HCEC 1CT (cell line): Measurements from ENCODE around the gene C17orf107.

ENCODE experiments used
- DNase-seq: peaks from one replicate; pipeline ENCODE4 v3.0.0-alpha.2; 2017

C17orf107 gene

DNA sequence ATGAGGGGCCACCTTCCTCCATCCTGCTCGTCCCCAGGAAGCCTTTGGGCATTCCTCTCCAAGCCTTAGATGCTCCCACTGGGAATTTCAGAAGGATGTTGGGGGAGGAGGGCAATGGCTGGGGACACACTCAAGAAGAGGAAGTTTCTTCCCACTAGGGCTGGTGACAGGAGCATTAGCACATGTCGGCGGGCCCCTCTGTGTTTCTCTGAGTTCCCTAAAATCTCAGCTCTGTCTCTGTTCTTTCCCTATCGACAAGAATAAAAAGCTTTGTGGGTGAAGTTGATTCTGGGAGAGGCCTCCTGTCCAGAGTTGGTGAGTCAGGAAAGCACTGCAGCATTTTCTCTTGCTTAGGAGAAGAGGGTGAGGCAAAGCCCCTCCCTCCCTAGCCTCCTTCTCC lies 19.7 kb upstream of the C17orf107 start:
- no peak for DNase-seq

DNA sequence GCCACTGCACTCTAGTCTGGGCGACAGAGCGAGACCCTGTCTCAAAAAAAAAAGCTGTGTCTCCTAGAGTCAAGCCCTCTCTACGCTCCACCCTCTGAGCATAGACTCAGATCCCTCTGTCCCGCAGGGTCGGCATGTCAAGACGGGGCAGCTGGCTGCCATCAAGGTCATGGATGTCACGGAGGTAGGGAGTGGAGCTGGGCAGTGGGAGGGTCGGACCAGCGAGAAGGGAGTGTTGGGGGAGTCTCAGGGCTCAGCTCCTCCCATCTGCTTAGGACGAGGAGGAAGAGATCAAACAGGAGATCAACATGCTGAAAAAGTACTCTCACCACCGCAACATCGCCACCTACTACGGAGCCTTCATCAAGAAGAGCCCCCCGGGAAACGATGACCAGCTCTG lies 18.5 kb upstream of the C17orf107 start:
- DNase-seq = no peak

DNA sequence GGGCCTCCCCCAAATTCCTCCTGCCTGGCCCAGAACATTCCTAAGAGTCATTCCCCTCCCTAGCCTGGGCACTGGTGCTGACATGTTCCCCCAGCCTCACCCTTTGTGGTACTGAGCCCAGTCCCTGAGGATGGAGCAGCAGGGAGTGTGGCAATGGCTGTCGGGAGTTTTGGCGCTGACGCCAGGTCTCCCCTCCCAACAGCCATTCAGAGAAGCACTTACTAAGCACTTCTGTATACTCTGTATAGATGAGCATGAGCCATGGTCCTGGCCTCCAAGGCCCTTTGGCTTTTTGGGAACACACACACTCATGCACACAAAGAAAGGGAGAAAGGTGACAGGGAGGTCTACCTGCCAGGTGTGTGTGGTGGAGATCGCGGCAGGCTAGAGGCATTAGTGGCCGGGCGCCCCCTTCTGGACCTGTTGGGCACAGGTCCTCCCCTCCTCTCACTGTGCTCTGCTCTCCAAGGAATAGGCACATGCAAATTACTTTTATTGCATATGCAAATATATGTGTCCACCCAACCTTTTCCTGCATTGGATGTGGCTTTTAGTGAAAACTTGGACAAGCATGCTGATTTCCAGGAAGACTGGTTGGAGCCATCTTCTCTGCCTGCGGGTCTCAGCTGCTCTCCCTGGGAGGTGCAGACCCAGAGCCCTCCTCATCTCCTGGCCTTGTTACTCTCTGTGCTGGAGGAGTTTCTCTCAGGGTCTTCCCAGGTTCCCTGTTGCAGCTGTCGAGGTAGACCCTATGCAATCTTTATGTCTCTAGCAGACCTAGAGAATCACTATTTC lies 17.4 kb upstream of the C17orf107 start:
- no peak for DNase-seq

DNA sequence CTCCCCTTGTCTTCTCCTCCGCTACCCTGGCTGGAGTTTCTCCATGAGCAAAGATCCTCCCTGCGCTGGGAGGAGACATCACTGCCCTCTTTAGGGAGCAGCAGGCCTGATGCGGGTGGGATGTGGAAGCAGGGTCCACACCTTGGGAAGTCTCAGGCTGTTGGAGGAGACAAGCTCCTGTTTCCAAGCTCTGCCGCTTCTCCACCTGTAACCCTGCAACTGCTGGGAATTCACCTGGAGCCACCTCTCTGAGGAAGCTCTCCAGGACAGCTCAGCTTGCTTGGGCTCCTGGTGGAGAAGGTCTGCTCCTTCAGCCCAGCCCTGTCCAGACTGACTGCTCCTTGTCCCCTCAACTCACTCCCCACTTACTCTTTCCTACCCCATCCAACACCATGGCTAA lies 14.8 kb upstream of the C17orf107 start:
- no peak for DNase-seq

DNA sequence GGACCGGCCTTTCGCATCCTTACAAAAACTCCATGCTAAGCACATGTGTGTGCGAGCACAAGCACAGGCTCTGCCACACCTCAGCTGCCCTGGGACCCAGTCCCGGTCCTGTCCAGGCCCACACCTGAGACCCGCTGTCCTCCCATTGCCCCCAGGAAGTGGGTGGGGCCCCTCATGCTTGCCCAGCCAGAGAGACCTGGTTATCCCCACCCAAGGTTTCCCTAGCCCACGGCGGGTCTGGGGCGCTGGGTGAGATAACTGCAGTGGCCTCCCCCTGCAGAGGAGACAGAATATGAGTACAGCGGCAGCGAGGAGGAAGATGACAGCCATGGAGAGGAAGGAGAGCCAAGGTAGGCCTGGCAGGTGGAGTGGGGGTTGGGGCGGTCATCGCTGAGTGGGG lies 12.5 kb upstream of the C17orf107 start:
- DNase-seq = no peak

DNA sequence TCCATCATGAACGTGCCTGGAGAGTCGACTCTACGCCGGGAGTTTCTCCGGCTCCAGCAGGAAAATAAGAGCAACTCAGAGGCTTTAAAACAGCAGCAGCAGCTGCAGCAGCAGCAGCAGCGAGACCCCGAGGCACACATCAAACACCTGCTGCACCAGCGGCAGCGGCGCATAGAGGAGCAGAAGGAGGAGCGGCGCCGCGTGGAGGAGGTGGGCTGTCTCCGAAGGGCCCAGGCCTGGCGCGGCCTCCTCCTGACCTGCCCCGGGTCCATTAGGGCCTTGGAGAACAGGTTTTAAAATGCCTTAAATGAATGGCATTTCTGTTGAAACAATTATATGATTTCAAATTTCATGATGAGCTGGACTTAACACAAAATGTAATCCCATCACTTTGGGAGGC lies 11.8 kb upstream of the C17orf107 start:
- no peak for DNase-seq

DNA sequence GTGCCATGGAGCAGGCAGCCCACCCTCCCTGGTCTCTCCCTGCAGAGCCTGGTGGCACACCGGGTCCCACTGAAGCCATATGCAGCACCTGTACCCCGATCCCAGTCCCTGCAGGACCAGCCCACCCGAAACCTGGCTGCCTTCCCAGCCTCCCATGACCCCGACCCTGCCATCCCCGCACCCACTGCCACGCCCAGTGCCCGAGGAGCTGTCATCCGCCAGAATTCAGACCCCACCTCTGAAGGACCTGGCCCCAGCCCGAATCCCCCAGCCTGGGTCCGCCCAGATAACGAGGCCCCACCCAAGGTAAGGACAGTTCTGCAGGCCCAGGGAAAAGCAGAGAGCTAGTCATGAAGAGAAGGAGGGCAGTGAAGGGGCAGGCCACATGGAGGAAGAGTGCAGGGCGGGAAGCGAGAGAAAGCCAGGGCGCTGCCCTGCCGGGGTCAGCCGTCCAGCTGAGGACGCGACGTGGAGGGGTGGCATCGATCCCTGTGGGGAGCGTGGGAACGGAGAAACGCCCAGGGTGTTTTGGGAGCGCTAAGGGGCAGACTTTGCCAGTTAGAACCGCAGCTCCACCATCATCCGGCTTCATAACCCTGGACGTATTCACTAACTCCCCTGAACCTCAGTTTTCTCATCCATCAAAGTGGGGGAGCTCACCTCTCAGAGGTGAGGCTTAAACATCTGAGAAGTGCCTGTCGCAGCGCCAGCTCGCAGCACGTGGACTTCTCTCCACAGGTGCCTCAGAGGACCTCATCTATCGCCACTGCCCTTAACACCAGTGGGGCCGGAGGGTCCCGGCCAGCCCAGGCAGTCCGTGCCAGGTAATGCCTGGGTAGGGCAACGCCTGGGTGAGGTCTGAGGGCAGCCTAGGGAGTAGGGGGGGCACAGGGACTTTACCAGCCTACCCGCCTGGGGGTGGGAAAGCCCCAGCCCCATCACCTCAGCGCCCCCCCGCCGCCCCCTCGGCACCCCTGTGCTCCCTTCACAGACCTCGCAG lies 7.6 kb upstream of the C17orf107 start:
- DNase-seq = no peak

DNA sequence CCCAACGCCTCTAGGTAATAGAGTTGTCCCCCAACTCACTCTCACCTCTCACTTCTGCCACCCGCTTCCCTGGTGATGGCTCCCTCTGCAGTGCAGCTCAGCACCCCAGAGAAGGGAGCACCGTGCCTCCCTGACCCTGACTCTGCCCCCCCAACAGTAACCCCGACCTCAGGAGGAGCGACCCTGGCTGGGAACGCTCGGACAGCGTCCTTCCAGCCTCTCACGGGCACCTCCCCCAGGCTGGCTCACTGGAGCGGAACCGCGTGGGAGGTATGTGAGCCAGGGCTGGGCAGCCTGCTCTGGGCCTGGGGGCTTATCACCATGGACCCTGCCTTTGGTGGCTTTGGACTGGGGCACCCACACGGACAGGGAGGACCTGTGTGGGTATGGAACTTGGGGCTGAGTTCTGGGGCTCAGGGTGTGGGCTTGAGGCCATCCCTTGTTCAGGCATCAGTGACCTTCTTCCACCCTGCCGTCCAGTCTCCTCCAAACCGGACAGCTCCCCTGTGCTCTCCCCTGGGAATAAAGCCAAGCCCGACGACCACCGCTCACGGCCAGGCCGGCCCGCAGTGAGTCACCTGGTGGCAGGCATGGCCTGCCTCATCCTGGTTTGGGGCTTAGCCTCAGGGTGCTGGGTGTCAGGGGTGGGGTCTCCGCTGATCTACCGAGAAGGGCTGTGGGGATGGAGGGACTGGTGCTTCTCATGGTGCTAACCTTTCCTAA lies 6.7 kb upstream of the C17orf107 start:
- DNase-seq = no peak

DNA sequence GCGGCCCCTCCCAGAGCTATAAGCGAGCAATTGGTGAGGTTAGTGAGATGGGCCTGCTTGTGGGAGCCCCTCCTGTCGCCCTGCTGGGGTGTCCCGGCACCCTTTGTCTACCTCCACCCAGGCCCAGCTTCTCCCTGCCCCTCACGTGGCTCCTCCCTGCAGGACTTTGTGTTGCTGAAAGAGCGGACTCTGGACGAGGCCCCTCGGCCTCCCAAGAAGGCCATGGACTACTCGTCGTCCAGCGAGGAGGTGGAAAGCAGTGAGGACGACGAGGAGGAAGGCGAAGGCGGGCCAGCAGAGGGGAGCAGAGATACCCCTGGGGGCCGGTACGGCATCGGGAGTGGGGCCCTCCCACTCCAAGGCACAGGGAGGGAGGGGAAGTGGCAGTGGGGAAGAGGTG lies 6.1 kb upstream of the C17orf107 start:
- DNase-seq = no peak

DNA sequence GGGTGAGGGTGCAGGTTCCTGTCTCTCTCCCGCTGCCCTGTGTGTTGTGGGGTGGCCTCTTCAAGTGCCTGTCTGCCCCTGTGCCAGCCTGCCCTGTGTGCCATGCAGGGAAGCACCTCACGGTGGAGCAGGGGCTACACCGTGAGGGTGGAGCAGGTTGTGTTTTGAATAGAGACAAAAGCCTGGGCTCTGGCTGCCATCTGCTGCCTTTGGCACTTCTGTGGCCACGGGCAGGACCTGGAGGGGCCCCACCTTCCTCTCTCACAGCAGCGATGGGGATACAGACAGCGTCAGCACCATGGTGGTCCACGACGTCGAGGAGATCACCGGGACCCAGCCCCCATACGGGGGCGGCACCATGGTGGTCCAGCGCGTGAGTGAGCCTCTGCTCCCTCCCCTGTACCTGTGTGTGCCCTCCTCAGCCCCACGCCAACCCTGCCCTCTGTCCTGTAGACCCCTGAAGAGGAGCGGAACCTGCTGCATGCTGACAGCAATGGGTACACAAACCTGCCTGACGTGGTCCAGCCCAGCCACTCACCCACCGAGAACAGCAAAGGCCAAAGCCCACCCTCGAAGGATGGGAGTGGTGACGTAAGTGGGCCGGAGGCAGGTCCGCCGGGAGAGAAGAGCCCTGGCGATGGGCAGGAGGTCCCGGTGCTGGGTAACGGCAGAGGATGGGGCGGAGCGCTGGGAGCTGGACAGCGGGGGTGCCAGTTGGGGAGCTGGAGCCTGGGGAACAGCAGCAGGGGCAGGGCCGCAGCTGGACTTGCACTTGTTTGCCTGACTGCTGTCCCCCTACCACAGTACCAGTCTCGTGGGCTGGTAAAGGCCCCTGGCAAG lies 5.4 kb upstream of the C17orf107 start:
- DNase-seq = no peak

DNA sequence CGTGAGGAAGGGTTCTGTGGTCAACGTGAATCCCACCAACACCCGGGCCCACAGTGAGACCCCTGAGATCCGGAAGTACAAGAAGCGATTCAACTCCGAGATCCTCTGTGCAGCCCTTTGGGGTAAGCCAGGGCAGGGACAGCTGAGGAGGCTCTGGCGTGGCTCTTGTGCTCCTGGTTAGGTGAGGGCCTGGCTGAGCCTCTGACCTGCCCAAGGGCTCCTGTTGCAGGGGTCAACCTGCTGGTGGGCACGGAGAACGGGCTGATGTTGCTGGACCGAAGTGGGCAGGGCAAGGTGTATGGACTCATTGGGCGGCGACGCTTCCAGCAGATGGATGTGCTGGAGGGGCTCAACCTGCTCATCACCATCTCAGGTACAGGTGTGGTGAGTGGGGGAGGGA lies 4.2 kb upstream of the C17orf107 start:
- no peak for DNase-seq

DNA sequence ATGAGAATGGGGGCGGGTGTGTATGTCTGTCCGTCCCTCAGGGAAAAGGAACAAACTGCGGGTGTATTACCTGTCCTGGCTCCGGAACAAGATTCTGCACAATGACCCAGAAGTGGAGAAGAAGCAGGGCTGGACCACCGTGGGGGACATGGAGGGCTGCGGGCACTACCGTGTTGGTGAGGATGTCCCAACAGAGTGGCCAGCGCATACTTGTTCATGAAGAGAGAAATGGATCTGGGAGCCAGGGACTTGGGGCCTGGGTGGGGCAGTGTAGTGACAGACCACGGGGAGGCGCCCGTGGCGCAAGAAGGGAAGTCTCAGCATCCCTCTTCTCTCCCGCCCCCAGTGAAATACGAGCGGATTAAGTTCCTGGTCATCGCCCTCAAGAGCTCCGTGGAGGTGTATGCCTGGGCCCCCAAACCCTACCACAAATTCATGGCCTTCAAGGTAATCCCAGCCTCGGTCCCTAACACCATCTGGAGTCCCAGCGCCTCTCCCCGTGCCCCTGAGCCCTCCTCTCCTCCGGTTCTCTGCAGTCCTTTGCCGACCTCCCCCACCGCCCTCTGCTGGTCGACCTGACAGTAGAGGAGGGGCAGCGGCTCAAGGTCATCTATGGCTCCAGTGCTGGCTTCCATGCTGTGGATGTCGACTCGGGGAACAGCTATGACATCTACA lies 3.5 kb upstream of the C17orf107 start:
- DNase-seq = no peak

DNA sequence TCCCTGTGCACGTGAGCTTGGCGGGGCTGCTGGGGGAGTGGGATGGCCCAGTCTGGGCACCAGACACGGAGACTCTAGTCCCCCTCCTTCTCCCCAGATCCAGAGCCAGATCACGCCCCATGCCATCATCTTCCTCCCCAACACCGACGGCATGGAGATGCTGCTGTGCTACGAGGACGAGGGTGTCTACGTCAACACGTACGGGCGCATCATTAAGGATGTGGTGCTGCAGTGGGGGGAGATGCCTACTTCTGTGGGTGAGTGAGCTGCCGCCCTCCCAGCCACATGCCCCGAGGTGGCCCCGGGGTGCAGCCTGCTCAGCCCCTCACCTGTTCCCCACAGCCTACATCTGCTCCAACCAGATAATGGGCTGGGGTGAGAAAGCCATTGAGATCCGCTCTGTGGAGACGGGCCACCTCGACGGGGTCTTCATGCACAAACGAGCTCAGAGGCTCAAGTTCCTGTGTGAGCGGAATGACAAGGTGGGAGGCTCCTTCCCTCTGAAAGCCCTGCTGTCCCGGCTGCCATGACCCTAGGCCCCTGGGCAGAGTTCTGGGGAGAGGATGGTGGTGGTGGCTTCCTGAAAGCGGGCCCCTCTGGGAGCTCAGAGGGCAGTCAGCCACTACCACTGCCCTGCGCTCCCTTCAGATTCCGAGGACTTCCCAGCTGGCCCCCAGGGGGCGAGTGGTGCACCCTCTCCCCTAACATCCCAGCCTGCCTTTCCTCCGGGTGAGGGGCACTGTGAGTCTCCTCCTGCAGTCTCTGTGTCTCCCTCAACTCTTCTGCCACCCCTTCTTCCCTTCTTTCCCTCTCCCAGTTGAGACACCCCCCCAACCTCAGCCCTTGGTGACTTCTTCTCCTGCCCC lies 2.8 kb upstream of the C17orf107 start:
- DNase-seq = no peak

DNA sequence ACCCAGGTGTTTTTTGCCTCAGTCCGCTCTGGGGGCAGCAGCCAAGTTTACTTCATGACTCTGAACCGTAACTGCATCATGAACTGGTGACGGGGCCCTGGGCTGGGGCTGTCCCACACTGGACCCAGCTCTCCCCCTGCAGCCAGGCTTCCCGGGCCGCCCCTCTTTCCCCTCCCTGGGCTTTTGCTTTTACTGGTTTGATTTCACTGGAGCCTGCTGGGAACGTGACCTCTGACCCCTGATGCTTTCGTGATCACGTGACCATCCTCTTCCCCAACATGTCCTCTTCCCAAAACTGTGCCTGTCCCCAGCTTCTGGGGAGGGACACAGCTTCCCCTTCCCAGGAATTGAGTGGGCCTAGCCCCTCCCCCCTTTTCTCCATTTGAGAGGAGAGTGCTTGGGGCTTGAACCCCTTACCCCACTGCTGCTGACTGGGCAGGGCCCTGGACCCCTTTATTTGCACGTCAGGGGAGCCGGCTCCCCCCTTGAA lies 2.1 kb upstream of the C17orf107 start:
- no peak for DNase-seq

DNA sequence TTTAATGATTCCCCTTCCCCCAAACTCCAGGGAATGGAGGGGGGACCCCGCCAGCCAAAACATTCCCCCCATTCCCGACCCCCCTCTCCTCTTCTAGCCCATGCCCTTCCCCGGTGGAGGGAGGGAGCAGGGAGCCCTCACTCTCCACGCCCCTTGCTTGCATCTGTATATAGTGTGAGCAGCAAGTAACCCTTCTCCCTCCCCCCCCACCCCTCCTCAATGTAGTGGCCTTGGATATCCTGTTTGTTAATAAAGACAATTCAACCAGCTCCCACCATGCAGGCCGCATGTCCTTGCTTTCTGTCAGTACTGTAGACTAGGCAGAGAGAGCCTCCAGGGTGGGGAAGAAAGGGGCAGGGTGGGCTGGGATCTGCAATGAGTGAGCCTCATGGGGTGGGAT lies 1.6 kb upstream of the C17orf107 start:
- no peak for DNase-seq

DNA sequence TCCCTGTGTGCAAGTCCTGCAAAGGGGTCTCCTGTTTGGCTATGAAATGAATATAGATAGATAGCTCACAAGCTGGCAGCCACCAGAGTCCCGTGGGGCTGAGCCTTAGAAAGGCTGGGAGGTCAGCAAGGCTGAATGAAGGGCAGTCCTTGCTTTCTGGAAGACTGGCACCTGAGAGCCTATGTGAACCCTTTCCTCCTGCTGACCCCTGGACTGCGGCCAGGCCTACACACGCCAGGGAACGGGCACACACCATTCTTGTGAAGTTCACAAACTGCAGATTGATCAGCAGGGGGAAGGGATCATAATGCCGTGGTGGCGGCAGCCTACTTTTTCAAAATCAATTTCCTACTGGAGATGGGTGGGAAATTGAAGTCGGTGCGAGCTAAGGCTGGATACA lies 985 bp upstream of the C17orf107 start:
- DNase-seq = no peak

DNA sequence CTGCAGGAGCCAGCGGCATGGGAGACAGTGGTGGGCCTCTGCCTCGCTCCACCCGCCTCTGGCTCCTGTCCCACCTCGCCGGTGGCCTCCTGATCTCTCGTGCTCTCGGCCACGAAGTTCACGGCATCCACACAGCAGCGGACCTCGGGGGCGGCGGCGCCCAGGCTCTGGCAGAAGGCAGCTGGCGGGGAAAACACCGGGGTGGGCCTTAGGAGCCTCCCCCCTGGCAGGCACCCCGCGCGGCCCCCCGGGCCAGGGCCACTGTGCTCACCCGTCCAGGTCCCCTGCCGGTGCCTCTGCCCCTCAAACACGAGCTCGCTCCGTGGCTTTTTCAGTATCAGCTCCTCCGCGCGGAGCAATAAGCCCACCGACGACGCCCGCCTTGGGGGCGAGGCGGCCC lies 409 bp upstream of the C17orf107 start:
- DNase-seq = no peak

DNA sequence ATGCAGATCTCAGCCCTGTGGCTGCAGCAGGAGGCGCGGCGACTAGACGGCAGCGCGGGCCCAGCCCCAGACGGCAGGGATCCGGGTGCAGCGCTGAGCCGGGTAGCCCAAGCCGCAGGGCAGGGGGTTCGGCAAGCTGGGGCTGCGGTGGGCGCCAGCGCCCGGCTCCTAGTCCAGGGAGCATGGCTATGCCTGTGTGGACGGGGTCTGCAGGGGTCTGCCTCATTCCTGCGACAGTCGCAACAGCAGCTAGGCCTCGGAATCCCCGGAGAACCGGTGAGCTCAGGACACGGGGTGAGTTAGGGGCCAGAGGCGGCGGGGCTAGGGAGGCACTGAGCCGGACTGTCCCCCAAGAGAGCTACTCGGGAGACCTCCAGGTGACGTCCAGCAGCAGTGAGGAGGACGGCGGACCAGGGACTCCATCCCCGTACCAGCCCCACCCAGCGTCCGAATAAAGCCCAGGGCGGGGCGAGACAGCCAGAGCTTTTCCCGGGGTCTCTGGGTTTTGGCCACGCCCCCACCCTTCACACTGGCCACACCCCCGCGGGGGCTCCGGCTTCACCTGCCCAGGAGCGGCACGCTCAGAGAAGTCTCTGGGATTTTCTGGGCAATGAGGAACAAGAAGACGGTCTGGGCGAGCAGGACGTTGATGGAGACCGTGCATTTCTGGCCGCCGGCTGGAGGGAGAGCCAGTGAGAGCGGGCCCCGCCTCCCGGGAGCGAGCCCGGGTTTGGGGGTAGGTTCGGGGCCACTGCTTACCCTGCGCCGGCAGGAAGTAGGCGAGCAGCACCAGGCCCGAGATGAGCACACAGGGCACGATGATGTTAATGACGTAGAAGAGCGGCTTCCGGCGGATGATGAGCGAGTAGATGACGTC lies 1.1 kb downstream of the C17orf107 start:
- DNase-seq = no peak

DNA sequence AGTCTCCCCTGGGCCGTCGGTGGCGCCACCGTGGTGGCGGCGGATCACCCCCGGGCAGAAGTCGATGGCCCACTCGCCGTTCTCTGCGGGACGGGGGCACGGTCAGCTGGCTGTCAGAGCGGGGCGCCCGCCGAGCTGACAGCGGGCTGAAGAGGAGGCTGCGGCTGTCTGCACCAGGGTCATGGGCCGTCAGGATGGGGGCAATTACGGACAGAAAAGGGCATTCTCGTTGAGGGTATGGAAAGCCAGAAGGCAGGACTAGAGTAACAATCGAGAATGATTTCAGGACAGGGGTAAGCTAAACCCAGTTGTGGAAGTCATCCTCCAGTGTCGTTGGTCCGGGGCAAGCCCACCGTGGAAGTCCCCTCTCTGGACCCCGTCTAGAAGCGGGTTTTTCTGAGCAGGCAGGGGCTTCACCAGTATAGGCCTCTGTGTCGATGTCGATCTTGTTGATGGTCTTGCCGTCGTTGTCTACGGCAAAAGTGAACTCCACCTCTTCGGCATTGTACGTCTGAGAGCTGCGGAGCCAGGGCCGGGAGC lies 1.8 kb downstream of the C17orf107 start:
- no peak for DNase-seq
